Measurements from ENCODE around the gene GSTA1.
"Not testable (repeated sequence)": the region's sequence is repeated elsewhere in the genome, so short reads cannot be mapped to it uniquely, and the experiment has no call there.

Gene GSTA1

DNA sequence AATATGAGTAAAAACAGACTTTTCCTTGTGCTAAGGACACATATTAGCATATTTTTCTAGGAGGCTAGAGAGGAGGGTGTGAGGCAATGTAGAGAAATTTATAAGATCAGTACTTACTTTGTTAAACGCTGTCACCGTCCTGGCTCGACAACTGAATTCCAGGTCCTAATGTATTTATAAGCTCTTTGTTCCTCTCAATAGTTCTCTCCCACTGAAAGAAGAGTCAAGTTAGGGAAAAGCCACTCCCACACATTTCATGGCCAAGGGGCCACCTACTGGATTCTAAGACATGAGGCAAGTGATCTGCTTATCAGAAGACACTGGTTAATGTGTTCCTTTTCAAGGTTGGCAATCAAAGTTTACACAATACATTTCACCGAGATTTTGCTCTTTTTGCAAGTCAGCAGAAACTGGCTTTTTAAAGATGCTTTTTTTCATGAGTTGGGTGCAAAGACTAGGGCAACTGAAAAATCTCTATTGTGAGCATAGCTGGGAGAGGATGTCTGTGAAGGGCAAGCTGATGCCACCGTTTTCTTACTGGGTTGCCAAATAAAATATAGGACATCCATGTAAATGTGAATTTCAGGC is at the start of gene GSTA1:
TSS of gene GSTA1 (minus strand) at position 149 of the 588 bp plus-strand sequence. CDS start 4,549 bp downstream, outside the sequence.
- not testable (repeated sequence) for DNase-seq (ENCODE audit: low read depth, low spot score); H3K27ac ChIP-seq; H3K4me3 ChIP-seq

DNA sequence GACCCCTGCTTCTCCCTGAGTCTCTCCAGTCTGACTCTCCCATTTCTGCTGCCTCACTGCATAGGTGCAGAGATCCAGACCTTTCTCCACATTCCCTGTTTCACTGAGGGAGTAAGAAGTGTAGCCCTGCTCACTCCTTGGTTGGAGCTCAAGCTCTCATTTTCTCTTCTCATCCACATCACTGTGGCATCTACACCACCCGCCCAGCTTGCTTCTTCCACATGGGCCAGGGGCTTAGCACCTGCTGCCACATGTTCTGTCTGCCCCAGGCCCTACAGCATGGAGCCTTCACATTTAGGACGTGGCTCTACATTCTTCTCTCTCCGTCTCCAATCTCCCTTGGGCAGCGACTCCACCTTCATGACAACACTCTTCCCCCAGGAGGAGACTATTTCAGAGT is 45.5 kb upstream of the GSTA1 start:
- Histone ChIP-seq H3K36me3 (ENCODE audit: insufficient read depth, low read length) (no peaks in the 10 kb centered on the region), H3K4me3 (no peak overlapping the region), H3K9ac (ENCODE audit: insufficient read length) (no peak overlapping the region), H3K27ac (no peak overlapping the region), H3K9me3 (ENCODE audit: low read depth, low read length) (no peaks in the 10 kb centered on the region)
- DNase-seq (ENCODE audit: low read depth, low spot score): no peak
- TF ChIP-seq POLR2AphosphoS5 (IDR thresholded peaks at IDR 0.05; ENCODE audit: borderline replicate concordance, low read depth, low read length) (no peak), EZH2 (IDR thresholded peaks at IDR 0.05) (no peak), FOXP2 (optimal IDR thresholded peaks at IDR 0.05; ENCODE audit: control extremely low read depth, extremely low read length, insufficient read depth) (no peak)

More for the DNA sequence above, at the start of gene GSTA1:
- H3K9ac ChIP-seq (ENCODE audit: insufficient read length); H3K36me3 ChIP-seq (ENCODE audit: insufficient read depth, low read length); H3K9me3 ChIP-seq (ENCODE audit: low read depth, low read length): not testable (repeated sequence)

DNA sequence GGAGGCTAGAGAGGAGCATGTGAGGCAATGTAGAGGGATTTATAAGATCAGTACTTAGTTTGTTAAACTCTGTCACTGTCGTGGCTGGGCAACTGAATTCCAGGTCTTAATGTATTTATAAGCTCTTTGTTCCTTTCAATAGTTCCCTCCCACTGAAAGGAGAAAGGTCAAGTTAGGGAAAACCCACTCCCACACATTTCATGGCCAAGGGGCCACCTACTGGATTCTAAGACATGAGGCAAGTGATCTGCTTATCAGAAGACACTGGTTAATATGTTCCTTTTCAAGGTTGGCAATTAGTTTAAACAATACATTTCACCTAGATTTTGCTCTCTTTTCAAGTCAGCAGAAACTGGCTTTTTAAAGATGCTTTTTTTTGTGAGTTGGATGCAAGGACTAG is 42.4 kb upstream of the GSTA1 start:
- Histone ChIP-seq H3K9me3 (ENCODE audit: low read depth, low read length) (no peaks in the 10 kb centered on the region), H3K9ac (ENCODE audit: insufficient read length) (no peak overlapping the region), H3K27ac (no peak overlapping the region), H3K36me3 (ENCODE audit: insufficient read depth, low read length) (no peaks in the 10 kb centered on the region), H3K4me3 (no peak overlapping the region)
- TF ChIP-seq FOXP2 (optimal IDR thresholded peaks at IDR 0.05; ENCODE audit: control extremely low read depth, extremely low read length, insufficient read depth) (no peak), EZH2 (IDR thresholded peaks at IDR 0.05) (no peak), POLR2AphosphoS5 (IDR thresholded peaks at IDR 0.05; ENCODE audit: borderline replicate concordance, low read depth, low read length) (no peak)
- no peak for DNase-seq (ENCODE audit: low read depth, low spot score)

DNA sequence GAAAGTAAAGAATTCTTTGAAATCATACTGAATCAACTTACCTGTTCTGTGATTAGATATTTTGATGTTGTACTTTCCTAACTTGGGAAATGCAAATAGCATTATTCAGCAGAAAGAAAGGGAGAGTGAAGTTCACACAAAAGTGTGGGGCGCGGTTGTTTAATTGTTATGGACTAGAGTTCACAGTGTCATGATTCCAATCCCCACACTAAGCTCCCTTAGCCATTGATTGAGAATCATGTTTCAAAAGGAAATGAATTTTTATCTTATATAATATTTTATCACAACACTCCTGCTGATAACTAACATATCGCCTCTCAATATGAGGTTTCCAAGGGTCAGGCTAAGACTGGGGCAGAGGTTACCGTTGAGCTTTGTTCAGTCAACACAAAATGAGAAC is 40.0 kb upstream of the GSTA1 start:
- no peaks in the 10 kb centered on the region for H3K9me3 ChIP-seq (ENCODE audit: low read depth, low read length)
- H3K36me3 ChIP-seq (ENCODE audit: insufficient read depth, low read length): no peaks in the 10 kb centered on the region
- no peak for DNase-seq (ENCODE audit: low read depth, low spot score)
- no peak overlapping the region for H3K4me3 ChIP-seq
- no peak for TF ChIP-seq FOXP2 (optimal IDR thresholded peaks at IDR 0.05; ENCODE audit: control extremely low read depth, extremely low read length, insufficient read depth)
- H3K27ac ChIP-seq: no peak overlapping the region
- H3K9ac ChIP-seq (ENCODE audit: insufficient read length): no peak overlapping the region

DNA sequence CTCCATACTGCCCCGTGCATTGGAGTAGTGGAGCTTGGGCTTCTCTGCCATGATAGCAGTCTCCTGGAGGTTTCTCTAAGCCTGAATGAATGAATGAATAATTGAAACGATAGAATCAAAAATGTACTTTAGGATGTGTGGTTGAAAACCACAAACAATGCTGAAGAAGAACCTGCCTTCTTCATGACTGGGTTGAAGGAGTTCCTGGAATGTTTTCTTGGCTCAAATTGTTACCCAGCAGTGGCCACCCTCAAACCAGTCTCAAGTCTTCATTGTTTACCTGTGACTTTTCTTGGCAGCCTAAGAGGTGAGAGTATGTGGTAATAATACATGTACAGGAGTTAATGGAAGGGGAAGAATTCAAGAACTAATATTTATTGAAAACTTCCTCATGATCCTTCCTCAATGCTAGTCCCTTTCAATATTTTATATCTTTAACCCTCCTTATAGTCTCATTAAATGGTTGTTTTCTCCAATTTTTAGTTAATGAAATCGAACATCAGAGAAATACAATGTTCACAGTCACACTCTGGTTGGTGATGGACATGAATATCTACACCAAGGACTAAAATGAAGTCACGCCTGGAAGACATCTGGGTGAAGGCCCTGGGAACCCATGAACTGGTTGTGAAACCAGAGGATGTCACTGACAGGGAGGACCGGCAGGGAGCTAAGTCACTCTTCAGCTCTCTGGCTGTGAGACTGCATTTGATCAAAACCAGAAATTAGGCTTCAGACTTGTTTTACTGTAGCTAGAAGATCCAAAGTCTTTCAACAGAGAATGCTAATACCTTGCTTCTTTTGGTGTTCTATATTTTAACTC is 37.4 kb upstream of the GSTA1 start, which contains the start of gene GSTA5:
TSS of gene GSTA5 (minus strand) at position 51 of the 823 bp plus-strand sequence.
- no peak within 1 kb of the TSS for H3K27ac ChIP-seq
- TF ChIP-seq FOXP2 (optimal IDR thresholded peaks at IDR 0.05; ENCODE audit: control extremely low read depth, extremely low read length, insufficient read depth): no peak
- no peak for TF ChIP-seq POLR2AphosphoS5 (IDR thresholded peaks at IDR 0.05; ENCODE audit: borderline replicate concordance, low read depth, low read length)
- no peak for TF ChIP-seq EZH2 (IDR thresholded peaks at IDR 0.05)
- no peaks in the 10 kb centered on the region for H3K9me3 ChIP-seq (ENCODE audit: low read depth, low read length)
- no peak within 1 kb of the TSS for H3K9ac ChIP-seq (ENCODE audit: insufficient read length)
- H3K4me3 ChIP-seq: no peak within 1 kb of the TSS
- H3K36me3 ChIP-seq (ENCODE audit: insufficient read depth, low read length): no peaks in the 10 kb centered on the region
- DNase-seq (ENCODE audit: low read depth, low spot score): no peak

DNA sequence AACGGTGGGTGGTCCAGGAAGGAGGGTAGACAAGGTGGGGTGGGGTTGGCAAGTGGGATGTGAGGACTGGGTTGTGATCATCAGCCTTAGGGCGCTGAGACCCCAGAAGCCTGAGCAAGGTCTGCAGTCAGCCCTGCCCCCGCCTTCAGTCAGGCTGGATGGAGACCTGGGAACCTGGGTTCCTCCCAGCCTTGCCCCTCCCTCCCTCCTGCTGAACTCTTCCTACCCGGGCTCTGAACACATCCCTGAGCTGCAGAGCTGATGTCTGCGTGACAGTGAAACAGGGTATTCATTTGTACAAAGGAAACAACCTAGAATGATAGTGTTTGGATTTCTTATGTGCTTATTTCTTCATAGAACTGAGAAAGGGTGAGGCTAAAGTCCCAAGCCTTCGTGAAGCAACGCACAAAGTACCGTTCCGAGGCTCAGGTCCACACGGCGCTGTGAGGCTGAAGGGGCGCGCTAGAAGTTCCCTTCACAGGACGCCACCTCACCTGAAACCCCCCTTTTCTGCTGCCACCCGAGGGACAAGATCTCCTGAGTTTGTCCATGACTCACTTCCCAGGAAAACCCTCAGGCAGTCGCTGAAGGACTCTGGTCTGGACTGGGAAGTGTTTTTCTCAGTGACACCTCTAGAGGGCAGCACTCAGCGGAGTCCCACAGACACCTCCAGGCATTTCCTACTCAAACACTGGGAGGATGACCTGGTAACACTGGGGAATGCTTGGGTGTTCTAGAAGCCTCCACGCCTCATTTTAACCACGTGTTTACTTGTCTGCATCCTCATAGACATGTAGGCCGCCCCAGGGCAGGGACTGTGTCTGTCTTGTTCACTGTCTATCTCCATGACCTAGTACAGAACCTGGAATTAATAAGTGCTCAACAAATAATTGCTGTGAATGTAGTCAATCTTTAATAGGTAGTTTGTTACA is 35.8 kb upstream of the GSTA1 start:
- Histone ChIP-seq H3K9me3 (ENCODE audit: low read depth, low read length) (no peaks in the 10 kb centered on the region), H3K9ac (ENCODE audit: insufficient read length) (no peak overlapping the region), H3K4me3 (no peak overlapping the region), H3K27ac (no peak overlapping the region), H3K36me3 (ENCODE audit: insufficient read depth, low read length) (no peaks in the 10 kb centered on the region)
- DNase-seq (ENCODE audit: low read depth, low spot score): peak; percentile 20
- TF ChIP-seq POLR2AphosphoS5 (IDR thresholded peaks at IDR 0.05; ENCODE audit: borderline replicate concordance, low read depth, low read length) (no peak), EZH2 (IDR thresholded peaks at IDR 0.05) (no peak), FOXP2 (optimal IDR thresholded peaks at IDR 0.05; ENCODE audit: control extremely low read depth, extremely low read length, insufficient read depth) (no peak)

DNA sequence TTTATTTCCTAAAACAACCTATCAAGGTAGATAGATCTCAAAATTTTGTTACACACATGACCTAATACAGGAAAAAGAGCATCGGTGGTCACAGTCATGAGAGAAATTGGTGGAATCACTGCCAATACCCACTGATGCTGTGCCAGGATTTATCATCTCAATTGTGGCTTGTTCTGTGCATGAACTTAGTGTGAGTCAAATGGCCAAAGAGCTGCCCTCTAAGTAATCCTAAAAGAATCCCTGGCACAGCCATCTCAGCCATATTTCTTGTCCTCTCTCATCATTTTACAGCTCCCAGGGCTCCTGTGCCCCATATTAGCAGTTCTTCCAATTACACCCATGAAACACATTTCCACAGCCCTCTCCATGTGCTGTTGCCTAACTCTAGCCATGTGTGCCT is 30.9 kb upstream of the GSTA1 start:
- no peak overlapping the region for H3K9ac ChIP-seq (ENCODE audit: insufficient read length)
- no peak overlapping the region for H3K4me3 ChIP-seq
- no peaks in the 10 kb centered on the region for H3K9me3 ChIP-seq (ENCODE audit: low read depth, low read length)
- H3K27ac ChIP-seq: no peak overlapping the region
- TF ChIP-seq EZH2 (IDR thresholded peaks at IDR 0.05): no peak
- no peak for TF ChIP-seq POLR2AphosphoS5 (IDR thresholded peaks at IDR 0.05; ENCODE audit: borderline replicate concordance, low read depth, low read length)
- TF ChIP-seq FOXP2 (optimal IDR thresholded peaks at IDR 0.05; ENCODE audit: control extremely low read depth, extremely low read length, insufficient read depth): no peak
- no peak for DNase-seq (ENCODE audit: low read depth, low spot score)
- no peaks in the 10 kb centered on the region for H3K36me3 ChIP-seq (ENCODE audit: insufficient read depth, low read length)

DNA sequence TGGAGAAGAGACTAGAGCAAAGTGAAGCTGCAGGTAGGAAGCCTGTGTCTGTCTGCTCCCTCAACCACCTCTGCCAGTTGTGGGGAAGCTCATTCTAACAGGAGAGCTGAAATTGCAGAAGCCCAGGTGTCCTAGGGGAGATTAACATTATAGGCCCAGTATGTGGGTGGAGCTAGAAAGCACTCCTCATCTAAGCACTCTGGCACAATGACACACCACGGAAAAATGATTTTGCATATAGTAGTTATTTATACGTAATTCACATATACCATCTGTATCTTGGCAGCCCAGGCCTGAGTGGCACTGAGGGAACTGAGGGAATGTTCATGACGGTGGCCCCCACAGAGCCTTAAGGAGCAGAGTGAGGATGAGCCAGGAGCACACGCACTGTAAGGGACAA is 27.3 kb upstream of the GSTA1 start:
- DNase-seq (ENCODE audit: low read depth, low spot score); H3K27ac ChIP-seq; H3K9ac ChIP-seq (ENCODE audit: insufficient read length); H3K36me3 ChIP-seq (ENCODE audit: insufficient read depth, low read length); H3K9me3 ChIP-seq (ENCODE audit: low read depth, low read length); H3K4me3 ChIP-seq: not testable (repeated sequence)
